HepG2 (cell line): ENCODE measurements around the gene NOXO1. TPM values are rescaled to one million over a fixed set of nuclear protein-coding genes. Genes with fewer than 3 reads are reported as not detected.

Experiments used
- ATAC-seq: fragments of 200-7000 bp; cut with Tn5 transposase; 3 replicates; pipeline ENCODE4 v1.9.1; 2020; ENCODE audit warnings: mild to moderate bottlenecking, moderate library complexity
- BruUV-seq: library from RNA; stranded (reverse); fragments of 400-500 nt; replicated peaks from 2 replicates; lab custom pipeline; 2021; lab: Mats Ljungman, UMichigan
- CTCF ChIA-PET: fragments of 300-600 bp; formaldehyde crosslinking; extraction: SDS; loops from one replicate; lab custom pipeline; 2021; ENCODE audit warnings: low total read pairs, inconsistent platforms, low intra/inter-chr PET ratio; lab: Yijun Ruan, JAX
- POLR2A ChIA-PET: fragments of 350-600 bp; sonication (Branson Sonifier 250); formaldehyde crosslinking; loops from one replicate; lab custom pipeline; 2020; ENCODE audit warnings: antibody characterized with exemption, inconsistent platforms; lab: Yijun Ruan, JAX
- DNase-seq: peaks from one replicate; pipeline ENCODE4 v3.0.0-alpha.2; 2015; ENCODE audit warnings: low spot score
- FAIRE-seq: peaks from 3 replicates; lab custom pipeline; 2011; peaks lifted over from hg19 to GRCh38; lab: Jason Lieb, UNC
- H2AFZ ChIP-seq: one replicate; pipeline ENCODE4 v1.6.1; 2011; ENCODE audit warnings: low read length, inconsistent platforms
- H3K27ac ChIP-seq: fragments of 300-600 bp; 3 replicates; pipeline ENCODE4 v1.8.0; 2011; ENCODE audit warnings: mixed run types, mild to moderate bottlenecking, mixed read lengths, low read length, inconsistent platforms; ENCODE audit not compliant: insufficient read depth; ENCODE audit errors: extremely low read length
- H3K27me3 ChIP-seq, 2 experiments: fragments of 200-600 bp in 1 of 2; 2 replicates in 1 of 2; 3 replicates in 1 of 2; pipeline versions ENCODE4 v1.6.0 to v1.8.0; 2011; ENCODE audit warnings: low read length in 2 of 2, mild to moderate bottlenecking in 2 of 2, moderate library complexity in 2 of 2, inconsistent platforms in 1 of 2; ENCODE audit not compliant: insufficient read depth in 2 of 2, control insufficient read depth in 1 of 2
- H3K36me3 ChIP-seq, 2 experiments: fragments of 200-600 bp in 1 of 2; replicated peaks in 1 of 2; 2 replicates in 1 of 2; 3 replicates in 1 of 2; pipeline versions ENCODE4 v1.5.1 to v1.8.0; 2011; ENCODE audit warnings: low read length in 2 of 2, inconsistent platforms in 1 of 2; ENCODE audit not compliant: insufficient read depth in 2 of 2, control insufficient read depth in 1 of 2
- H3K4me1 ChIP-seq: 2 replicates; pipeline ENCODE4 v1.5.1; 2012; ENCODE audit warnings: low read length, inconsistent platforms; ENCODE audit not compliant: insufficient read depth
- H3K4me2 ChIP-seq: 2 replicates; pipeline ENCODE4 v1.6.0; 2011; ENCODE audit warnings: low read depth, low read length, inconsistent platforms
- H3K4me3 ChIP-seq, 3 experiments: fragments of 200-600 bp in 1 of 3; sonication (generic), shearing (Covaris generic) in 1 of 3; replicated peaks in 1 of 3; 2 replicates each; pipeline ENCODE4 v1.5.1; 2011 to 2016; ENCODE audit warnings: low read length in 3 of 3, inconsistent platforms in 2 of 3, low read depth in 2 of 3, mild to moderate bottlenecking in 2 of 3, control low read depth in 1 of 3, mixed read lengths in 1 of 3; ENCODE audit not compliant: insufficient read depth in 1 of 3
- H3K79me2 ChIP-seq: one replicate; pipeline ENCODE4 v1.6.1; 2011; ENCODE audit warnings: low read length, inconsistent platforms; ENCODE audit not compliant: insufficient read depth
- H3K9ac ChIP-seq: 2 replicates; pipeline ENCODE4 v1.6.0; 2011; ENCODE audit warnings: mild to moderate bottlenecking, low read depth, low read length, inconsistent platforms; ENCODE audit not compliant: insufficient read depth
- H3K9me3 ChIP-seq: 2 replicates; pipeline ENCODE4 v1.5.1; 2012; ENCODE audit warnings: mild to moderate bottlenecking, low read length
- H4K20me1 ChIP-seq: 2 replicates; pipeline ENCODE4 v1.6.0; 2011; ENCODE audit warnings: inconsistent platforms, mild to moderate bottlenecking, low read length, moderate library complexity; ENCODE audit not compliant: insufficient read depth
- CAMTA2 ChIP-seq: sonication (generic); formaldehyde crosslinking; IDR thresholded peaks from 2 replicates; pipeline ENCODE4 v1.4.0; 2020; ENCODE audit warnings: mild to moderate bottlenecking, missing genetic modification reagents, borderline replicate concordance
- MED1 ChIP-seq: sonication (generic); formaldehyde crosslinking; IDR thresholded peaks from 2 replicates; pipeline ENCODE4 v1.4.0; 2020; ENCODE audit warnings: missing genetic modification reagents
- PITX1 ChIP-seq: sonication (generic); formaldehyde crosslinking; IDR thresholded peaks from 2 replicates; pipeline ENCODE4 v1.5.1; 2020; ENCODE audit warnings: mild to moderate bottlenecking, missing genetic modification reagents
- POLR2G ChIP-seq: fragments of 200-400 bp; formaldehyde crosslinking; IDR thresholded peaks from 2 replicates; pipeline ENCODE4 v1.6.1; 2018; ENCODE audit warnings: mild to moderate bottlenecking, low read depth, low read length, moderate library complexity
- ZMYM4 ChIP-seq: sonication (generic); formaldehyde crosslinking; IDR thresholded peaks from 2 replicates; pipeline ENCODE4 v1.8.1; 2023; ENCODE audit warnings: mild to moderate bottlenecking, missing genetic modification reagents
- ZNF30 ChIP-seq: sonication (generic); formaldehyde crosslinking; IDR thresholded peaks from 2 replicates; pipeline ENCODE4 v1.5.0; 2020; ENCODE audit warnings: mild to moderate bottlenecking, missing genetic modification reagents
- ZNF883 ChIP-seq: sonication (generic); formaldehyde crosslinking; IDR thresholded peaks from 2 replicates; pipeline ENCODE4 v1.5.1; 2020; ENCODE audit warnings: mild to moderate bottlenecking, missing genetic modification reagents; ENCODE audit errors: not compliant biosample characterization
- WGBS: methylation state at CpG from one replicate; pipeline ENCODE4 v1.1.6; 2017; ENCODE audit warnings: low lambda C conversion rate; 5-methylcytosine and 5-hydroxymethylcytosine counted together
- in situ Hi-C: cut with HindIII; loops from 2 replicates; pipeline ENCODE4 v1.10.0; 2017; ENCODE audit warnings: low pct_unique_long_range_greater_than_20kb; ENCODE audit not compliant: extremely low pct_ligation_motif_present
- intact Hi-C: fragments of 100-400 bp; cut with micrococcal nuclease; formaldehyde crosslinking; loops from one replicate; pipeline ENCODE4 v1.10.0; 2022; ENCODE audit not compliant: unreplicated experiment
- polyA plus RNA-seq, 8 experiments: library from polyadenylated mRNA; depleted of rRNA in 3 of 8; stranded (reverse) in 7 of 8; unstranded in 1 of 8; fragments of >200 nt; fragmentation: Illumina TruSeq in 4 of 8; extraction: Trizol in 4 of 8; gene quantifications; 2 replicates each; pipeline versions ENCODE4 v1.2.1 to v1.2.3, GENCODE V29; 2011 to 2016; ENCODE audit warnings: low read depth in 4 of 8, missing spikeins in 1 of 8, mixed read lengths in 1 of 8; ENCODE audit not compliant: insufficient read depth in 1 of 8
- total RNA-seq, 5 experiments: library from RNA; depleted of rRNA; stranded (reverse); fragments of >200 nt; fragmentation: Illumina TruSeq; extraction: Trizol; gene quantifications; 2 replicates each; pipeline ENCODE4 v1.2.3, GENCODE V29; 2016; ENCODE audit warnings: low read depth in 1 of 5

The NOXO1 gene
- total and polyA plus RNA-seq, 2 of the 13 experiments (the other 11 are each of a cell fraction or from before 2014, with no cell fraction given), result 0.69 to 1.4 TPM

- Histone ChIP-seq H3K4me1 (peaks cover 73% of the 10 kb centered on the region), H3K4me3 (peak overlapping the region; percentile 59 to 79 (median 77); a peak in 5 of 6 replicates), H3K36me3 (no peaks in the 10 kb centered on the region; a peak in 1 of 5 replicates), H3K27me3 (peaks cover 1 to 9% of the 10 kb centered on the region in 2 experiments; a peak in 2 of 5 replicates), H3K27ac (no peak overlapping the region), H3K4me2 (peak overlapping the region; percentile 89), H3K9me3 (no peaks in the 10 kb centered on the region), H3K79me2 (peaks cover 3% of the 10 kb centered on the region), H4K20me1 (0 out of 2 replicates have a peak, but pooled peaks cover 7% of the 10 kb centered on the region), H2AFZ (no peak overlapping the region), H3K9ac (peak overlapping the region; percentile 54)
- in situ Hi-C loops (no loop called here), intact Hi-C loops (no loop called here)
- no peak for FAIRE-seq
- ATAC-seq, result no peak
- POLR2A ChIA-PET, result interaction anchor here (0.8 to 6.2 kb wide), 5 partner anchors 7 to 125 kb away, joined by 4 to 62 read pairs (median 7); partner anchors contain the start of genes NTHL1 and TSC2
- no peak for DNase-seq
- peak; percentile 28 for TF ChIP-seq ZNF883 (CRISPR knock-in tag)
- TF ChIP-seq PITX1 (CRISPR knock-in tag), result 0 out of 2 replicates have a peak, but pooled peaks have one; percentile 24
- 0 out of 2 replicates have a peak, but pooled peaks have one; percentile 8 for TF ChIP-seq ZMYM4 (CRISPR knock-in tag)
- TF ChIP-seq ZNF30 (CRISPR knock-in tag), result 0 out of 2 replicates have a peak, but pooled peaks have one; percentile 2
- no peak for TF ChIP-seq MED1 (CRISPR knock-in tag)
- TF ChIP-seq POLR2G, result no peak
- no peak for TF ChIP-seq CAMTA2 (CRISPR knock-in tag)
- BruUV-seq, result no TSS peak
- no CpG with 5 or more reads among the region's 3 CpGs for WGBS
- CTCF ChIA-PET, result no interaction called here
These were observed 46.9 kb upstream of the NOXO1 start for GRCh38 chr16:2028146-2028545.
